22Rv1 (cell line): Measurements from ENCODE around the gene PKD2L2.

Source experiments
- CTCF ChIP-seq: fragments of 450-650 bp; IDR thresholded peaks from 2 replicates; pipeline ENCODE4 v1.5.1; 2017; ENCODE audit warnings: mild to moderate bottlenecking
- ZFX ChIP-seq: fragments of 450-650 bp; IDR thresholded peaks from 2 replicates; pipeline ENCODE4 v1.6.1; 2017; ENCODE audit warnings: antibody characterized with exemption, borderline replicate concordance

DNA sequence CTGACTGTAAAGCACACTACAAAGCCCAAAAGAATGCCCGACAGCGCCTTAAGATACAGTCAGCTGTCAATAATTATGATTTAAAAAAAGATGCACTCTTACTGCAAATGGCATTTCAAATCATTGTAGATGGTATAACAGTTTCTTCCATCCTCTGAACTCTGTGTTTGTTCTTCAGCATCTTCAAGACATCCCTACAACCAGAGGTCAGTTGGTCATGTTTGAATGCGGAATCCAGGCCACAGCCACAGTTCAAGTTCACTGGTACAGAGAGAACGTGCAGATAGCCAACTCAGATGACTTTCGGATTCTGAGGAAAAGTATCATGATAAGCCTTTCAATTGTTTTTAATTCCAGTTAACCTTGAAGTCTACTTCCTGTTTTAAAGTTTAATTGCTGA lies 30.3 kb upstream of the PKD2L2 start:
- no peak for TF ChIP-seq CTCF
- TF ChIP-seq ZFX = no peak
